Measurements from ENCODE around the gene RNU6-9. TPM values are rescaled to one million over a fixed set of nuclear protein-coding genes. Genes with fewer than 3 reads are reported as not detected.

RNU6-9 gene
- total RNA-seq, 2 donors from 2014 or later = not detected

GRCh38 chr19:882871-883497, 10.3 kb upstream of the RNU6-9 start:
- no peak overlapping the region for H3K27ac ChIP-seq
- no peak for DNase-seq (ENCODE audit: low spot score)
- peaks cover 10 to 32% of the 10 kb centered on the region in 2 donors for H3K36me3 ChIP-seq
- intact Hi-C loops (cut with DNase I) = no loop called here
- H3K9me3 ChIP-seq = no peaks in the 10 kb centered on the region
- TF ChIP-seq POLR2AphosphoS5 (IDR thresholded peaks at IDR 0.05) (no peak), CTCF (IDR thresholded peaks at IDR 0.05) (no peak), POLR2A (IDR thresholded peaks at IDR 0.05) (no peak)
- no peaks in the 10 kb centered on the region for H3K27me3 ChIP-seq (replicated peaks; ENCODE audit: insufficient read depth)
- H3K4me1 ChIP-seq (replicated peaks) = no peaks in the 10 kb centered on the region
- no peak overlapping the region for H3K4me3 ChIP-seq
- WGBS = 93% methylated on average over 30 of the region's 30 CpGs

GRCh38 chr19:883661-884211, 9.5 kb upstream of the RNU6-9 start:
- intact Hi-C loops (cut with DNase I) = no loop called here
- Histone ChIP-seq H3K27me3 (replicated peaks; ENCODE audit: insufficient read depth) (no peaks in the 10 kb centered on the region), H3K36me3 (peaks cover 10 to 32% of the 10 kb centered on the region in 2 donors), H3K27ac (no peak overlapping the region), H3K9me3 (no peaks in the 10 kb centered on the region), H3K4me3 (no peak overlapping the region), H3K4me1 (replicated peaks) (no peaks in the 10 kb centered on the region)
- DNase-seq (ENCODE audit: low spot score) = no peak
- WGBS = 86% methylated on average over 19 of the region's 22 CpGs
- TF ChIP-seq CTCF (IDR thresholded peaks at IDR 0.05) (peak in 1 of 4 experiments; percentile 35), POLR2AphosphoS5 (IDR thresholded peaks at IDR 0.05) (no peak), POLR2A (IDR thresholded peaks at IDR 0.05) (no peak)

- TF ChIP-seq POLR2A (IDR thresholded peaks at IDR 0.05) (no peak), CTCF (IDR thresholded peaks at IDR 0.05) (no peak), POLR2AphosphoS5 (IDR thresholded peaks at IDR 0.05) (no peak)
Measured at GRCh38 chr19:884420-885211, 8.7 kb upstream of the RNU6-9 start.

GRCh38 chr19:885536-886224, 7.6 kb upstream of the RNU6-9 start:
- Histone ChIP-seq H3K27ac (no peak overlapping the region), H3K9me3 (no peaks in the 10 kb centered on the region), H3K27me3 (replicated peaks; ENCODE audit: insufficient read depth) (no peaks in the 10 kb centered on the region), H3K4me3 (no peak overlapping the region), H3K36me3 (peaks cover 4 to 22% of the 10 kb centered on the region in 2 donors), H3K4me1 (replicated peaks) (no peaks in the 10 kb centered on the region)
- DNase-seq (ENCODE audit: low spot score) = no peak
- no peak for TF ChIP-seq CTCF (IDR thresholded peaks at IDR 0.05)
- no peak for TF ChIP-seq POLR2AphosphoS5 (IDR thresholded peaks at IDR 0.05)
- TF ChIP-seq POLR2A (IDR thresholded peaks at IDR 0.05) = no peak
- intact Hi-C loops (cut with DNase I) = no loop called here
- 93% methylated on average over 57 of the region's 64 CpGs for WGBS

More at GRCh38 chr19:884420-885211, 8.7 kb upstream of the RNU6-9 start:
- intact Hi-C loops (cut with DNase I) = no loop called here
- Histone ChIP-seq H3K27ac (no peak overlapping the region), H3K9me3 (no peaks in the 10 kb centered on the region), H3K4me3 (no peak overlapping the region), H3K27me3 (replicated peaks; ENCODE audit: insufficient read depth) (no peaks in the 10 kb centered on the region), H3K36me3 (peaks cover 10 to 26% of the 10 kb centered on the region in 2 donors), H3K4me1 (replicated peaks) (no peaks in the 10 kb centered on the region)
- 91% methylated on average over 50 of the region's 51 CpGs for WGBS
- DNase-seq (ENCODE audit: low spot score) = no peak
